Spleen (tissue), 7 donors: ENCODE results near the gene UGT1A9.

Experiments used
- CTCF ChIP-seq, 11 experiments: fragments of 200-600 bp in 7 of 11; fragments of 450-650 bp in 4 of 11; sonication (generic) in 4 of 11; IDR thresholded peaks in 8 of 11; conservative IDR thresholded peaks in 3 of 11; 1 replicate in 7 of 11; 2 replicates in 4 of 11; pipeline versions ENCODE4 v1.4.0 to v1.8.0; 2016 to 2021; ENCODE audit warnings: antibody characterized with exemption in 11 of 11, inconsistent platforms in 4 of 11, mild to moderate bottlenecking in 1 of 11
- POLR2A ChIP-seq, 3 donors: fragments of 450-650 bp; IDR thresholded peaks; one replicate each; pipeline ENCODE4 v1.5.1; 2017; ENCODE audit warnings: antibody characterized with exemption in 3 of 3, mild to moderate bottlenecking in 1 of 3
- POLR2AphosphoS5 ChIP-seq, 3 donors: sonication (generic); formaldehyde crosslinking; IDR thresholded peaks; one replicate each; pipeline ENCODE4 v1.5.1; 2017; ENCODE audit warnings: antibody characterized with exemption in 3 of 3
- donor health status: DM: no; HTN: no; CAD: no; lungs with moderate emphysema.
- donor health status: DM: no; HTN: no; CAD: no.
- donor health status: DM: no; HTN: no; CAD: no.

DNA sequence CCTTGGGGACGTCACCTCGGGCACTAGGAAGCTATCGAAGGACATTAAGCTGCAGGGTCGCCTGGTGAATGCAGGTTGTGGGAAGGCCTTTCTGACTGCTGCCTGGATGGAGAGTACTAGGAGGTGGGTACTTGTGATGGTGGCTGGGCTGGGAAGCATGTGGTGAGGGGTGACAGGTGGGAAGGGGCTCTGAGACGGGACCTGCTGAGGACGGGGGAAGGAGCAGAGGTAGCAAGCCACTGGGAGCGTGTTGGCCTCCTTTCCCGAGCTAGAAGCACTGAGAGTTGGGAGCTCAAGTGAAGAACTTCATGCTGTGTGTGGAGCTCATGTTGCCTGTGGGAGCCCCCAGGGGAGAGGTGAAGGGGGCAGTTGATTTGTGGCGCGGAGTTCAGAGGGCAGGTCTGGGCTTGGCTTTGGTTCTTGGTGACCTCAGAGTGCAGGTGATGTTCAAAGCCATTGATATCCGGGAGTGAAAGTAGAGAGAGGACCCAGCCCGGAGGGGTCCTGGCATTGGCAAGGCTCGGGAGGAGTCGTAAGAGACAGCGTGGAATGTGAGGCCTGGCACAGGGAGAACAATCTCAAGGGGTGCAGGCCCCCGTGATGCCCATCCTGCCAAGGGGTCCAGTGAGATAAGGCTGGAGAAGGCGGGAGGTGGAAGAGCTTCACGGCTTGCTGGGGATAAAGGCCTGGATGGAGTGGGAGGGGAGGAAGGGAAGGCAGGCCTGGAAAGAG, 119.6 kb downstream of the UGT1A9 start:
- TF ChIP-seq CTCF (IDR thresholded peaks at IDR 0.05 in 8 of 11, conservative IDR thresholded peaks at IDR 0.05 in 3 of 11): no peak
- TF ChIP-seq POLR2AphosphoS5 (IDR thresholded peaks at IDR 0.05): no peak
- no peak for TF ChIP-seq POLR2A (IDR thresholded peaks at IDR 0.05)
